ENCODE data around the gene TTC6. TPM values are rescaled to one million over a fixed set of nuclear protein-coding genes. Genes with fewer than 3 reads are reported as not detected.

TTC6 gene
- polyA plus RNA-seq, 1 donor from 2014 or later = not detected

DNA sequence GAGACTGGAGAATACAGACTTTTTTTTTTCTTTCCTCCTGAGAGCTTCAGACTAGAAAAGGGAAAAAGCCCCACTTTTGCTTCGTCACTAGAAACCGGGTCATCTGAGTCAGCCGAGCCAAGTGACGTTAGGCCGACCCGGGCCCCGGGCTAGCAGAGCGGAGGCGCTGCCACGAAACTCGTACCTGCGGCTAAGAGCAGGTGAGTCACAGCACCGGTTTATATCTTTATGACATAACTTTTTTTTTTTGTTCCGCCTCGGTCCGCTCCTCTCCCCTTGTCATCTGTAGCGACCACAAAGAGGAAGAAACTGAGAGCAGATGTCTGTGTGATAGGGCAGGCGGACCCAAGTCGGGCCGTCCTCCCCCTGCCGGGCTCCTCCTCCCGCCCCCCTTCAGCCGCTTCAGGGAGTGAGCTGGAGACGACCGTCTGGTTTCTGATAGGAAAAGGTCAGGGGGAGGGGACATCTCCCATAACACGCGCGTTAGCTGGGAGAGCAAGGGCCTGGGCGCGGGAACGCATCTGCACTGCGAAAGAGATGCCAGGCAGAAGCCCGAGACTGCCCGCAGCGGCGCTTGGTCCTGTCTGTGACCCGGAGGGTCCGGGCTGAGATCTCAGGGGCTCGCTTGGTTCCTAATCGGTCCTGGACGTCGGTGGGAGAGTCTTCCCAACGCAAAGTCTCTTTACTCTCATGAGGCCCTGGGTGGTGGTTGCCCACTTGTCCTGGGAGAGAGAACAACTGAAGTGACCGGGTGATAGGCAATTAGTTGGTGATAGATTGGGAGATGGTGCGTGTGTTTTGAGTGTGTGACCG lies 586 bp downstream of the TTC6 start:
- Histone ChIP-seq H3K9ac (ENCODE audit: low read length) (no peak overlapping the region), H3K79me2 (replicated peaks; ENCODE audit: insufficient read depth, low read length) (no peaks in the 10 kb centered on the region), H3K27me3 (ENCODE audit: insufficient read depth, low read depth, low read length) (peaks cover 99% of the 10 kb centered on the region), H3K36me3 (ENCODE audit: insufficient read depth, low read length) (no peaks in the 10 kb centered on the region), H4K20me1 (ENCODE audit: insufficient read depth) (no peaks in the 10 kb centered on the region), H3F3A (ENCODE audit: insufficient read depth, low read length, poor library complexity, severe bottlenecking) (no peaks in the 10 kb centered on the region), H3K9me2 (ENCODE audit: insufficient read depth, low read length) (no peaks in the 10 kb centered on the region), H3K27ac (ENCODE audit: low read length) (no peak overlapping the region), H3K4me3 (ENCODE audit: low read length) (peak overlapping the region; percentile 40), H3K4me2 (ENCODE audit: low read length) (no peak overlapping the region), H2AFZ (ENCODE audit: low read depth, low read length) (no peak overlapping the region), H3K9me3 (ENCODE audit: low read length) (no peaks in the 10 kb centered on the region)
- TF ChIP-seq SMC3 (conservative IDR thresholded peaks at IDR 0.05; ENCODE audit: poor library complexity) = no peak
- peak; percentile 71 for TF ChIP-seq EZH2 (IDR thresholded peaks at IDR 0.05; ENCODE audit: borderline replicate concordance, insufficient read depth, low read length, poor library complexity, severe bottlenecking)

DNA sequence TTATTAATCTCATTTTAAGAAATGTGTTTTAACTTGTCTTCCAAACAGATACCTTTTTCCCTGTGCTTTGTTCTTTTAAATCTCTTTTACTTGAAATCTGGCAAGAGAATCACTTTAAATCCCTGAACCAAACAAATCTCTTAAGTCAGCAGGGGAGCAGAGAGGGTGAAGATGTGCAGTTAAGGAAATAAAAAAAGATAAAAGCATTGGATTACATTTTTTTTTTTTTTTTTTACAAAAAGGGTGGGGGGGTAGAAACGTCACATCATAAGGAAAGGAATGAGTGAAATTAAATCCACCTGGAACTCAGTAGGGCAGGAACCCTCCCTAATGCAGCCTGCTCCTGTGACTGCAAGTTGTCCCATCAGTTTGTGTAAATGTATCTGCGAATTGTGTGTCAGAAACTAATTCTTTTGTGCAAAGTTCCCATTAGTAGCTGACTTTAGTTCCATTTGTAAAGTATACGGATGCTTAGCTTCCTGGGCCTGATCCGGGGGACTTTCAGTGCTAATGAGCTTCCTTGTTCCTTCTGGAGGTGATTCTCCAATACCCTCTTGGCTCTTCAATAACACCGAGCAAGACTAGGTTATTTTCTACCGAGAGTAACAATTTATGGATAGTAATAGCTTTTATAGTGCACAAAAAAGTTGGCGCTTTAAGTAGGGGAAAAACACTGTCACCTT lies 1.5 kb downstream of the TTC6 start:
- Histone ChIP-seq H3K27me3 (ENCODE audit: insufficient read depth, low read depth, low read length) (peaks cover 99% of the 10 kb centered on the region), H3F3A (ENCODE audit: insufficient read depth, low read length, poor library complexity, severe bottlenecking) (no peaks in the 10 kb centered on the region), H3K9me2 (ENCODE audit: insufficient read depth, low read length) (no peaks in the 10 kb centered on the region), H3K4me2 (ENCODE audit: low read length) (no peak overlapping the region), H3K36me3 (ENCODE audit: insufficient read depth, low read length) (no peaks in the 10 kb centered on the region), H4K20me1 (ENCODE audit: insufficient read depth) (no peaks in the 10 kb centered on the region), H3K9me3 (ENCODE audit: low read length) (no peaks in the 10 kb centered on the region), H3K79me2 (replicated peaks; ENCODE audit: insufficient read depth, low read length) (no peaks in the 10 kb centered on the region), H3K27ac (ENCODE audit: low read length) (no peak overlapping the region), H3K9ac (ENCODE audit: low read length) (no peak overlapping the region), H2AFZ (ENCODE audit: low read depth, low read length) (no peak overlapping the region), H3K4me3 (ENCODE audit: low read length) (no peak overlapping the region)
- no peak for TF ChIP-seq POLR2AphosphoS5 (IDR thresholded peaks at IDR 0.05)
- TF ChIP-seq, protein P1, sequence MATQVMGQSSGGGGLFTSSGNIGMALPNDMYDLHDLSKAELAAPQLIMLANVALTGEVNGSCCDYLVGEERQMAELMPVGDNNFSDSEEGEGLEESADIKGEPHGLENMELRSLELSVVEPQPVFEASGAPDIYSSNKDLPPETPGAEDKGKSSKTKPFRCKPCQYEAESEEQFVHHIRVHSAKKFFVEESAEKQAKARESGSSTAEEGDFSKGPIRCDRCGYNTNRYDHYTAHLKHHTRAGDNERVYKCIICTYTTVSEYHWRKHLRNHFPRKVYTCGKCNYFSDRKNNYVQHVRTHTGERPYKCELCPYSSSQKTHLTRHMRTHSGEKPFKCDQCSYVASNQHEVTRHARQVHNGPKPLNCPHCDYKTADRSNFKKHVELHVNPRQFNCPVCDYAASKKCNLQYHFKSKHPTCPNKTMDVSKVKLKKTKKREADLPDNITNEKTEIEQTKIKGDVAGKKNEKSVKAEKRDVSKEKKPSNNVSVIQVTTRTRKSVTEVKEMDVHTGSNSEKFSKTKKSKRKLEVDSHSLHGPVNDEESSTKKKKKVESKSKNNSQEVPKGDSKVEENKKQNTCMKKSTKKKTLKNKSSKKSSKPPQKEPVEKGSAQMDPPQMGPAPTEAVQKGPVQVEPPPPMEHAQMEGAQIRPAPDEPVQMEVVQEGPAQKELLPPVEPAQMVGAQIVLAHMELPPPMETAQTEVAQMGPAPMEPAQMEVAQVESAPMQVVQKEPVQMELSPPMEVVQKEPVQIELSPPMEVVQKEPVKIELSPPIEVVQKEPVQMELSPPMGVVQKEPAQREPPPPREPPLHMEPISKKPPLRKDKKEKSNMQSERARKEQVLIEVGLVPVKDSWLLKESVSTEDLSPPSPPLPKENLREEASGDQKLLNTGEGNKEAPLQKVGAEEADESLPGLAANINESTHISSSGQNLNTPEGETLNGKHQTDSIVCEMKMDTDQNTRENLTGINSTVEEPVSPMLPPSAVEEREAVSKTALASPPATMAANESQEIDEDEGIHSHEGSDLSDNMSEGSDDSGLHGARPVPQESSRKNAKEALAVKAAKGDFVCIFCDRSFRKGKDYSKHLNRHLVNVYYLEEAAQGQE (IDR thresholded peaks at IDR 0.05; ENCODE audit: borderline replicate concordance) = no peak
- peak; percentile 63 for TF ChIP-seq EZH2 (IDR thresholded peaks at IDR 0.05; ENCODE audit: borderline replicate concordance, insufficient read depth, low read length, poor library complexity, severe bottlenecking)
- no peak for TF ChIP-seq TAF1 (IDR thresholded peaks at IDR 0.05; ENCODE audit: low read depth)
- TF ChIP-seq MXI1 (conservative IDR thresholded peaks at IDR 0.05; ENCODE audit: poor library complexity, severe bottlenecking) = no peak
- no peak for TF ChIP-seq RAD21 (conservative IDR thresholded peaks at IDR 0.05)
- TF ChIP-seq EP300 (conservative IDR thresholded peaks at IDR 0.05; ENCODE audit: poor library complexity, severe bottlenecking) = no peak
- TF ChIP-seq SMC3 (conservative IDR thresholded peaks at IDR 0.05; ENCODE audit: poor library complexity) = no peak

DNA sequence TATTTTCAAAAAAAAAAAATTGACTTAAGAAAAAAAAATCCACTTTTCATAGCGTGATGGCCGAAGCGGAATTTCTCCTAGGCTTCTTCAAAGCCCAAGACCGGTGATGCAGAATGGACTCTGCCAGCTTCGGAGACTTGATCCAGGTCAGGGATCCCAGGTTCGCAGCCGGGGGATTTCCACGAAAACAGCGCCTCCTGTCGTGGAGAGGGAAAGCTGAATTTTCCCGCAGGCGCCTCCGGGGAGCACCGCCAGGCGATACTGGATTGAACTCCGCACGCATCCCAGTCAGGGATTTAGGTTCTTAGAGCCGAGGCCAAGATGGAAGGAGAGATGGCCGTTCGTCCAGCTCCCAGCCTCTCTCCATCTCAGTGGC lies 2.1 kb downstream of the TTC6 start:
- Histone ChIP-seq H3K4me2 (ENCODE audit: low read length) (no peak overlapping the region), H3F3A (ENCODE audit: insufficient read depth, low read length, poor library complexity, severe bottlenecking) (no peaks in the 10 kb centered on the region), H3K9ac (ENCODE audit: low read length) (no peak overlapping the region), H3K9me2 (ENCODE audit: insufficient read depth, low read length) (no peaks in the 10 kb centered on the region), H3K27me3 (ENCODE audit: insufficient read depth, low read depth, low read length) (peaks cover 99% of the 10 kb centered on the region), H2AFZ (ENCODE audit: low read depth, low read length) (no peak overlapping the region), H3K9me3 (ENCODE audit: low read length) (peaks cover 2% of the 10 kb centered on the region), H3K79me2 (replicated peaks; ENCODE audit: insufficient read depth, low read length) (no peaks in the 10 kb centered on the region), H4K20me1 (ENCODE audit: insufficient read depth) (no peaks in the 10 kb centered on the region), H3K36me3 (ENCODE audit: insufficient read depth, low read length) (no peaks in the 10 kb centered on the region), H3K4me3 (ENCODE audit: low read length) (no peak overlapping the region), H3K27ac (ENCODE audit: low read length) (no peak overlapping the region)
- TF ChIP-seq TAF1 (IDR thresholded peaks at IDR 0.05; ENCODE audit: low read depth) (no peak), POLR2AphosphoS5 (IDR thresholded peaks at IDR 0.05) (no peak), EZH2 (IDR thresholded peaks at IDR 0.05; ENCODE audit: borderline replicate concordance, insufficient read depth, low read length, poor library complexity, severe bottlenecking) (no peak), EP300 (conservative IDR thresholded peaks at IDR 0.05; ENCODE audit: poor library complexity, severe bottlenecking) (no peak)
- TF ChIP-seq, protein P2, sequence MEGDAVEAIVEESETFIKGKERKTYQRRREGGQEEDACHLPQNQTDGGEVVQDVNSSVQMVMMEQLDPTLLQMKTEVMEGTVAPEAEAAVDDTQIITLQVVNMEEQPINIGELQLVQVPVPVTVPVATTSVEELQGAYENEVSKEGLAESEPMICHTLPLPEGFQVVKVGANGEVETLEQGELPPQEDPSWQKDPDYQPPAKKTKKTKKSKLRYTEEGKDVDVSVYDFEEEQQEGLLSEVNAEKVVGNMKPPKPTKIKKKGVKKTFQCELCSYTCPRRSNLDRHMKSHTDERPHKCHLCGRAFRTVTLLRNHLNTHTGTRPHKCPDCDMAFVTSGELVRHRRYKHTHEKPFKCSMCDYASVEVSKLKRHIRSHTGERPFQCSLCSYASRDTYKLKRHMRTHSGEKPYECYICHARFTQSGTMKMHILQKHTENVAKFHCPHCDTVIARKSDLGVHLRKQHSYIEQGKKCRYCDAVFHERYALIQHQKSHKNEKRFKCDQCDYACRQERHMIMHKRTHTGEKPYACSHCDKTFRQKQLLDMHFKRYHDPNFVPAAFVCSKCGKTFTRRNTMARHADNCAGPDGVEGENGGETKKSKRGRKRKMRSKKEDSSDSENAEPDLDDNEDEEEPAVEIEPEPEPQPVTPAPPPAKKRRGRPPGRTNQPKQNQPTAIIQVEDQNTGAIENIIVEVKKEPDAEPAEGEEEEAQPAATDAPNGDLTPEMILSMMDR (IDR thresholded peaks at IDR 0.05; ENCODE audit: poor library complexity, severe bottlenecking) = peak; percentile 32

All from neural cell (in vitro differentiated cells).